Mammary epithelial cell (primary cell): Measurements from ENCODE around the gene RAMP1.

Source experiments
- CTCF ChIP-seq, 2 donors: IDR thresholded peaks in 1 of 2; conservative IDR thresholded peaks in 1 of 2; 2 replicates each; pipeline ENCODE4 v1.5.1; 2011 to 2012; ENCODE audit warnings: inconsistent platforms in 2 of 2, low read length in 2 of 2, mild to moderate bottlenecking in 2 of 2, control low read depth in 1 of 2, low read depth in 1 of 2; ENCODE audit not compliant: insufficient read depth in 1 of 2; ENCODE audit errors: extremely low read depth in 1 of 2
- EZH2 ChIP-seq: IDR thresholded peaks from 2 replicates; pipeline ENCODE4 v1.6.1; 2012; ENCODE audit warnings: low read length, inconsistent platforms, borderline replicate concordance

DNA sequence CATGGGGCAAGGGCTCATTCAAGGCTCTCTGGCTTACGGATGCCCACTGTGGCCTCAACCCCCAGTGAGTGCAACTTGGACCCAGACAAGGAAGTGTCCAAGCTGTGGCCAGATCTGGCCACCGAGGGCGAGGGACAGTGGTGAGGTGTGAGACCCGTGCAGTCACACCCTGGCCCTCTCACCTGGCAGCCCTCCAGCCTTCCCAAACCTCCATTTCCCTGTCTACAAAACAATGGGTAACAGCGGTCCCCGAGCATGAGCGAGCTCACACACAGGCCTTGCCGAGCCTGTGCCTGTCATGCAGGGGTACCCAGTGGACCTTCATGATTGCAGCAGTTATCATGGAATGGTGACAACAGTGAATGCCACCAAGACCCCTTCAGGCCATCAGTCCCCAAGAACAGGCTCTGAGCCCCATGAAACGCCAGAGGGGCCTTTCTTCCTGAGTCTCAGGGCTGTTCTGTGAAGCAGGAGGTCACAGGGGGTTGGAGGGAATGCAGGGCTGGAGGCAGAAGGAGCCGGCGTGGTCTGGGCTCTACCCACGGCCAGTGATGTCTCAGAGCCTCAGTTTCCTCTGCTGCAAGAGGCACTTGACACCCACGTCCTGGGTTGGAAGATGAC, 49.8 kb downstream of the RAMP1 start:
- TF ChIP-seq CTCF (conservative IDR thresholded peaks at IDR 0.05 in 1 of 2, IDR thresholded peaks at IDR 0.05 in 1 of 2; ENCODE audit: extremely low read depth in 1 of 2, insufficient read depth in 1 of 2, low read depth in 1 of 2, low read length in 2 of 2) (no peak), EZH2 (no peak)
